ENCODE results near the gene DPP9.

GRCh38 chr19:4719499-4719866 lies 4.2 kb downstream of the DPP9 start:
- TF ChIP-seq ATF3 (CRISPR knock-in tag; IDR thresholded peaks at IDR 0.05) (no peak), ZNF333 (CRISPR knock-in tag; IDR thresholded peaks at IDR 0.05; ENCODE audit: borderline replicate concordance) (no peak), SAP130 (CRISPR knock-in tag; IDR thresholded peaks at IDR 0.05; ENCODE audit: low read depth) (no peak), JUND (CRISPR knock-in tag; IDR thresholded peaks at IDR 0.05) (no peak), ZNF235 (CRISPR knock-in tag; IDR thresholded peaks at IDR 0.05; ENCODE audit: borderline replicate concordance) (no peak)
